Activated CD8-positive, alpha-beta memory T cell treated with anti-CD3 and anti-CD28 coated beads, Interleukin-2, amount 50 U/mL, for 4 hours (primary cell): ENCODE measurements around the gene SOX10.

Source experiments
- DNase-seq: peaks from one replicate; pipeline ENCODE4 v3.0.0-alpha.2; 2020

The SOX10 gene

DNA sequence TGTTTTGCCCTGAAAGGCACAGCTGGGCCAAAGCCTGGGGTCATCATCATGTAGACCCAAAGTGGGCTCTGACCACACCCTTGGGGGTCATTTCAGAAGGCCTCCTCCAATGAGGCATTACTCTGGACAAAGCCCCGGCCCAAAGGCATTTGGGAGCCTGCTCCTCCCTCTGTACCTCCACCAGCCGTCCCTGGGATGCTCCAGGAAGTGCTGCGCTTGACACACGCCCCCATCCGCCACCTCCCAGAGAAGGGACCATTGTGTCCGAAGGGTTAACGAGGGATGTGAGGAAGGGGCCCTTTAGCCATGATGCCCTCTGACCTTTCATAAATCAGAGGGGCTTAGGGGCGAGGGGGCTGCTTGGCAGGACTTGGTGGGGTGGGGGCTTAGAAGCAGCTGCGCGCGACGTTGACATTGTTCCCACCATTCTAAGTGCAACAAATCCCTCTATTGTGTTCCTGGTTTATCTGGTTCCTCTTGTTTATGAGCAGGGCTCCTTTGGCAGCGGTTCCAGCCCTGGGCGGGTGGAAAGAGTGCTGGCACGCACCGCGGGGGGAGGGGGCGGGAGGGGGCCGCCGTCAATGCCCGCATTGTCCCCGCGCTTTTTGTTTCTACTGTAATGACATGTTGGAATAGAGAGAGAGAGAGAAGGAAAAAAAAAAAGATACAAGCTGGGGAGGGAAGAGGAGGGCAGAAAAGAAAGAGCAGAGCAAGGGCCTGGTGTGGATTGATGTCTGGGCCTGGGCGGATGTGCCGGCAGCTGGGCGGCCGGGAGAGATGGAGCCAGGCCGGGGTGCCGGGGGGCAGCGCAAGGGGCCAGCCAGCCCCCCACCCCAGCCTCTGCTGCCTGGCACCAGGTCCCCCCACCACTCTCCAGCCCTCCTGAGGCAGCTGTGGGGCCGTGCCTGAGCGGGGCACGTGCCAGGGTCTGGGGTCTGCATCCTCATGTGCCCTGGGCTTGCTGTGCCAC lies 32.1 kb upstream of the SOX10 start:
- no peak for DNase-seq

- no peak for DNase-seq
Observed at GRCh38 chr22:38014083-38014482, 29.7 kb upstream of the SOX10 start.

DNA sequence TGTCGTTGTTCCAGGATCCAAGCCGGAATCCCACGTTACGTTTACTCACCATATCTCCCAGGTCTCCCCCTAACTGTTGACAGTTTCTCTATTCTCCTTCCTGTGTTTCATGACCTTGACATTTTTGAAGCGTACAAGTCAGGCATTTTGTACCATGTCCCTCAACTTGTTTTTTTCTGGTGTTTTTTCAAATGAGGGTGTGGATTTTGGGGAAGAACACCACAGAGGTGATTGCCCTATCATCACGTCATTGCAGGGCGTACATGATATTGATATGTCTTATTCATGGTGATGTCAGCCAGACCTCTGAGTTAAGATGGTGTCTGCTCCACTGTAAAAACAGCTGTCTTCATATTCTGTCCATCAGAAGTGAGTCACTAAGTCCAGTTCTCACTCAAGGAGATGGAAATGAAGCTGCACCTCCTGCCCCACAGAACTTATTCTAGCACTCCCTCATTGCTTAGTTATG lies 28.3 kb upstream of the SOX10 start:
- no peak for DNase-seq

GRCh38 chr22:38009000-38009806 lies 24.8 kb upstream of the SOX10 start:
- DNase-seq = no peak

- DNase-seq = no peak
Observed at GRCh38 chr22:38007330-38007902, 23.1 kb upstream of the SOX10 start.

DNA sequence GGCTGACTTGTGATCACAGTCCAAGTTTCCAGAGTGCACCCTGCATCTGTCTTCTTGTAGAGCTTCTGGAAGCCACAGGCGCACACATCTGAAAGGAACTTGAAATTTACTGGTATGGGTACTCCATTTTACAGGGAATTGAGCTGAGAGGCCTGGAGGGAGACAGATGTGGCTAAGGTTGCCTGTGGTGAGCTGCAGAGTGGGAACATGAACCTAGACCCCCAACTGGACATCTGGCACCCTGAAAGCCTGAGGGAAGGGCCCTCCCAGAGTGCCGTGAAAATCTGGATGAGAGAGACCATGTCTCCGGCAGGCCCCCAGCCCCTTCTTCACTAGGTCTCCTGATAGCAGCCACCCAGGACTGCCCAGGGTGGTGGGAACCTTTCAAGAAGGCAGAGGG lies 22.6 kb upstream of the SOX10 start:
- no peak for DNase-seq

DNA sequence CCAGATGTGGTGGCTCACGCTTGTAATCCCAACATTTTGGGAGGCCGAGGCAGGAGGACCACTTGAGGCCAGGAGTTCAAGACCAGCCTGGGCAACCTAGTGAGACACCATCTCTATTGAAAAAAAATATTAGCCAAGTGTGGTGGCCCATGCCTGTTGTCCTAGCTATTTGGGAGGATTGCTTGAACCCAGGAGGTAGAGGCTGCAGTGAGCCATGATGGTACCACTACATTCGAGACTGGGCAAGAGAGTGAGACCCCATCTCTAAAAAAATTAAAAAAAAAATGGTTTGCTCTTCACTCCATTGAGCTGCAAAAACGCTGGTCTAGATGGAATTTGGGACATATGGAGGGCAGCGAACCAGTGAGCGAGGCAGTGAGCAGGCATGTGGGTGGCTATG lies 21.6 kb upstream of the SOX10 start:
- no peak for DNase-seq

DNA sequence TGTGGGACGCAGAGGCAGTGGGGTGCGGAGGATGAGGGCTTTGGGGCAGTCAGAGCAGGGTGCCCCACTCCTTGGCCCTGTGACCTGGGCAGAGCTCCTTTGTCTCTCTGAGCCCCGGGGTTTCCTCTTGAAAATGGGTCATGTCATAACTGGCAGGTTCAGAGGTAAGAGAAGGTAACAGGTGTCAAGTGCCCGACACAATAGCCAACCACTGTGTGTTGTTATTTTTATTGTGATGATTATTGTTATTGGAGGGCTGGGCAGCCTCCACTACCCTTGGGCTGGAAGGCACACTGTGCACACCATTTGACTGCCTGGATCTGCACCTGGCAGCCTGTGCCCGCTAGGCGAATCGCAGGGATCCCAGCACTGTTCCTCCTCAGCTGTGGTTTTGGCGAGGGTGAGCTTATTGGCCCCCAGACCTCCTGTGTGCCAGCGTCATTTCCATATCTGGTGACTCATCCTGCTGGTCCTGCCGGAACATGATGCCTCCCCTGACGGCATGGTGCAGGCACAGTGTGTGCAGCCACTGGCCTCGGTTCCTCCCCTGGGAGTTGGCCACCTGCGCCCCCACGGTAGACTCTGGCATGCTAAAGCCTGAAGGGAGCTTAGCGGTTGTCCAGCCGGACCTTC lies 15.4 kb upstream of the SOX10 start:
- no peak for DNase-seq

DNA sequence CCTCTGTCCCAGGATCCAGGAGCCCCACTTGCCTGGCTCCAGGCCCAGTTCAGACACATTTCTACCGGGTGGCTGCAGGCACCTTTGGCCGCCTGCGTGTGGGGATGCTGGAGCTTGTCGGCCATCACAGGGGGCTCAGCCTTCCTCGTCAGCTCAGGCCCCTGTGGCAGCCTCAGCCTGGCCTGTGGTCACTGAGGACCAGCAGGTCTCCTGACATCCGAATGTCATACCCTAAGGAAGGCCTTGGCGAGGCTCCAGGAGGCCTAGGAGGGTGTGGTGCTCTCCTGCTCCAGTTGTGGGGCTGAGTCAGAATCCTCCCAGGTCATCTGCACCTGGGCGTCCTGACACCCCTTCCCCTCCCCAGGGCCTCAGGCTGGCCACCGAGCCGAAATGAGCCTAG lies 14.9 kb upstream of the SOX10 start:
- no peak for DNase-seq

DNA sequence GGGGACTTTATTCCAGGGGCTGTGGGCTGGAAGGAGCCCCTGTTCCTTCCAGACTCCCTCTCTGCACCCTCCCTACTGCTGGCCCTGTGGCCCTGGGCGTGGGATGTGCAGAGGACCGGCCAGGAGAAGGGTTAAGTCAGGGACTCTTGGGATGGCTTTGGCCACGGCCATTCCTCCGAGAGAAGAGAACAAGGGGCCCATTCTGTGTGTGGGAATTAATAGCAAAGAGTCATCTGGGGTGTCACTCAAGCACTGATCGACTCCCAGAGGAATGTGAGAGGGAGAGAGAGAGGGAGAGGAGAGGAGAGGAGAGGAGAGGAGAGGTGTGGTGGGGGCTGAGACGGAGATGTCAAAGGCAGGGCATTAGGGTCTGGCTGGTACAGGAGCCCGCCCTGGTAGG lies 14.2 kb upstream of the SOX10 start:
- DNase-seq = no peak

- no peak for DNase-seq
Observed at GRCh38 chr22:37996515-37997246, 12.3 kb upstream of the SOX10 start.

DNA sequence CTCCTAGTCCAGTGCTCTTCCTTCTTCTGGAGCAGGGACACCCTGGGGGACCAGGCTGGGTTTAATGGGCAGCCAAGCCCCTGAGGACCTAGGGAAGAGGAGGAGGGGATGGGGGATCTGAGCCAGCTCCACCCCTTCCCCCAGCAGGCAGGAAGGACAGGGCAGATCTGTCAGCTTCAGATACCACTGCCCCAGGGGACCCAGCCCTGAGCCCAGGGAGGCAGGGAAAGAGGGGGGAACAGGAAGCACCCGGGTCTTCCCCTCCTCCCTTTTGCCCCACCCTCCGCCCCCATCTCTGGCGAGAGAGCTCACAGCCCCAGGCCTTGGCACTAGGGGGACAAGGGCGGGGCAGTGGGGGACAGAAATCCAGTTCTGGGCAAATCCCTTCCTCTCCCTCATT lies 11.7 kb upstream of the SOX10 start:
- DNase-seq = no peak

DNA sequence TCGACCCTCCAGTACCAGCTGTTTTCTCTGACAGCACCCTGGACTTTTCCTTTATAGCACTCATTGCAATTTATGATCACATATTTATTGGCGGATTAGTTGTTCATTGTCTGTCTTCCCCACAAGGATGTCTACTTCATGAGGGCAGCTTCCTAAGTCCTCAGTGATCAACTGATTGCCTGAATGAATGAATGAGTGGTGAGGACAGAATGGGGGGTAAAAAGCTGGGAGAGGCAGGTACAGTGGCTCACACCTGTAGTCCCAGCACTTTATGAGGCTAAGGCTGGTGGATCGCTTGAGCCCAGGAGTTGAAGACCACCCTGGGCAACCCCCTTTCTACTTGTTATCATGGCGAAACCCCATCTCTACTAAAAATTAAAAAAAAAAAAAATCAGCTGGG lies 11.1 kb upstream of the SOX10 start:
- DNase-seq = no peak

DNA sequence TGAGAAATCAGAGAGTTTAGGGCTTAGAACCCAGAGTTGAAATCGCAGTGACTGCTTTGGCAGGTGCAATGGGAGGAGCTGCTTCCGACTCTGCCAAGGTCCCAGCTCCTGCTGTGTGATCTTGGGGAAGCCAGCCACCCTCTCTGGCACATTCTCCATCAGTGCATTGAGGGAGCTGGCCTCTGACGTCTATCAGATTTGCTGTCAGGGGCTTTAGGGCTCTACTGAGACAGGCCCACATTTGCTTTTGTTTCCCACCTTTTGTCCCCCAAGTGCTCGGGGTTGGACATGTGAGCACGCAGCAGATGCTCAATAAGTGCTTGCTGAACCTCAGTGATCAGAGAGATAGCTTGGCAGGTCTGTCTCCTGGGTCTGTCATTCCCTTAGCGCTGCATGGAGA lies 10.6 kb upstream of the SOX10 start:
- no peak for DNase-seq

- DNase-seq = no peak
Observed at GRCh38 chr22:37994049-37994448, 9.7 kb upstream of the SOX10 start.

- DNase-seq = no peak
Observed at GRCh38 chr22:37991731-37992442, 7.5 kb upstream of the SOX10 start.

GRCh38 chr22:37990862-37991261 lies 6.5 kb upstream of the SOX10 start:
- no peak for DNase-seq

GRCh38 chr22:37990301-37990700 lies 5.9 kb upstream of the SOX10 start:
- DNase-seq = no peak

DNA sequence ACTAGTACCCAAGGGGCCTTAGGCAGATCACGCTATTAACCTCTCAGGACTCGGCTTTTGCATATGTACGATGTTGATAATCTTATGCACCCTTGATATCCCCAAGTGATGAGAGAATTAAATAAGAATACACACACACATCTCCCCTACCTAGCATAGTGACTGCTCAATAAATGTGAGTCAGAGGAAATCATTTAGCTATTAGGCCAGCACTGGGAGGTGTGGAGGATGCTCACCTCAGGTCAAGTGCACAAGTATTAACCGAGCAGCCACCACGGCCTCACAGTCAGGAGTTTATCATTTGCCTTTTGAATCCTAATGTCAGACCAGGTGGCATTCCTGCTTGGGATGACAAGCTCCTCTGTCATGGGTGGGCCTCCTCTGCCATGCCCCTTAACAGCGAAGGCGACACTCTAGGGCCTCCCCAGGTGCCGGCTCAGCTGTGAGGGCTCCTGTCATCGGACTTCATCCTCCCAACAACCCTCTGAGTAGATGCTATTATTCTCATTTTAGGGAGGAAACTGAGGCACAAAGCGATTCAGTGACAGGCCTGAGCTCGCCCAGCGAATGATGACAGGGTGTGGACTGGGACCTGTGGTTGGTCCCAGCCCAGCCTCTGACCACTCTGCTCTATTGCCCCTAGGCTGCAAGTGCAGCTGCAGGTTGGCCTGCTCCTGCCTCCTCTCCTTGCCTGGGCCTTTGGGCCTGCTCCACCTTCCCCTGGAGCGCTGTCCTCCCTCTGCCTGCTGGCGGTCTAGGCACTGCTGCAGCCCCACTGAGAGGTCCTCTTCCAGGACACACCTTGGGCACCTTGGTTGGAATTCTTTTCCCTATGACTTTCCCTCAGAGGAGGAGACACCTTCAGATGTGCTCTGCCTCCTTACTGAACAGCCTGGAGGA lies 5.0 kb upstream of the SOX10 start:
- no peak for DNase-seq

- no peak for DNase-seq
Observed at GRCh38 chr22:37986371-37986770, 2.0 kb upstream of the SOX10 start.
